Superior temporal gyrus (tissue), 1 donor: Measurements from ENCODE around the gene CLN3.
"Not testable (repeated sequence)": the region's sequence is repeated elsewhere in the genome, so short reads cannot be mapped to it uniquely, and the experiment has no call there.

Experiments
- DNase-seq: peaks from one replicate; pipeline ENCODE4 v3.0.0-alpha.2; 2016; ENCODE audit errors: extremely low spot score

Gene CLN3

DNA sequence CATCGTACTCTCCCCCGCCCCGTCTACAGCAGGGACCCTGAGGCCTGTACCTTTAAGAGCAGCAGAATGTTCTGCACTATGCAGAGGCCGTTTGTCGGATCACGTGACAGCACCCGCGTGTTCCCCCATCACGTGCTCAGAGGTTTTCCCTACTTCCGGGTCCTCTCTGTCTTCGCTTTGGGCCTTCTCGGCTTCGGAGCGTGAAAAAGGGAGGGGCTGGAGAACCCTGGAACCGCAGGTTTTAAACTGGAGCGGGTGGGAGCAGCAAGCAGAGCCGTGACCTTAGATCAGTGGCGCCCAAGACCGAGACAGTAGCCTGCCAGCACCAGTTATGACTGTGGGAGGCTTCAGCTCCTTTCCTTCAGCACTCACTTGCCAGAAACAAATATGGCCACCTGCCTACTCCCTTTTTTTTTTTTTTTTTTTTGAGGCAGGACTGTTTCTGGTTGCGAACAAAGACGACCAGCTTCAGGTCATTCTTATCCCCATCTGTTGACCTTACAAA lies at the start of gene CLN3:
Gene CLN3 (minus strand): TSS at position 105 of the 505 bp plus-strand sequence. CDS start 315 bp downstream, outside the sequence.
- DNase-seq, result peak; percentile 98

DNA sequence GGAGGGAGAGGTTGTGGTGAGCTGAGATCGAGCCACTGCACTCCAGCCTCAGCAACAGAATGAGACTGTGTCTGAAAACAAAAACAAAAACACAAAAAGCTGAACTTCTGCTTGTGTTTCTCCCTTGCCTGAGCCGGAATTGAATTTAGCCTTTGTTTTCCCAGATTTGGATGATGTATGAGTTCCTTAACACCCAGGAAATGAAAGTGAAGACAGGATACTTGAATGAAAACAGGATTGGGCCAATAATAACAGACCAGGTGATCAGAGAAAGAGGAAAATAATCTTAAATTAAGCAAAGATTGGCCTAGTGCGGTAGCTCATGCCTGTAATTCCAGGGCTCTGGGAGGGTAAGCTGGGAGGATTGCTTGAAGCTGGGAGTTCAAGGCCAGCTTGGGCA lies 48.5 kb upstream of the CLN3 start:
- DNase-seq, result no peak

DNA sequence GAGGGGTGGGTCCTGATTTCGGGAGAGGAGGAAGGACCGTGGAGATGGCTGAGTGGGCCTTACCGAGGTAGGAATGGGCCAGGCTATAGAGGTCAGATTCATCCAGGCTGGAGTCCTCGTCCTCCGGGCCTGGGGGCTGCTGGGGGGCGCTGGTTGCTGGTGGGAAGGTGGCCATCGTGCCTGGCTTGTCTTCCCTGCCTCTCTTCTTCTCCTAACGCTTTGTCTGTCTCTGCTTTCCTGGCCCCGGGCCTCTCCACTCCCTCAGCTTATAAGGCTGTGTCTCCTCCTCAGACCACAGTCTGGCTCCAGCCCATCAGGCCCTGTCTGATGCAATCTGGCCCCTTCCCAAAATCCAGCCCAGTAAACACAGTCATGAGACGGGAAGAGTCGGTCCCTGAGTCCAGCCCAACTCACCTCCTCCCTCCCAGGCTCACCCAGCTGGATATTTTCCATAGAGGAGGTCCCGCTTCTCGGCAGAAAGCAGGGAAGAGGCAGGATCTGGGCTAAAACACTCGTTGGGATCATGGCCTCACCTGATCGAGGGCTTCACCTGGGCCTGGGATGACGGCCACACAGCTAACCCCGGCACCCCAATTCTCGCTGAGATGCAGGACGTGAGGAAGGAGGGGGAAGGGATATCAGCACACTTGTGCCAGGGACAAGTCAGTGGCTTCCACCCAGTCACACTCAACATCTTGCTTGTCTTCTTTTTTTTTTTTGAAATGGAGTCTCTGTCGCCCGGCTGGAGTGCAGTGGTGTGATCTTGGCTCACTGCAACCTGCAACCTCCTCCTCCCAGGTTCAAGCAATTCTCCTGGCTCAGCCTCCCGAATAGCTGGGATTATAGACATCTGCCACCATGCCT lies 47.1 kb upstream of the CLN3 start, which contains the start of gene NUPR1:
Gene NUPR1 (minus strand): TSS at position 242 of the 864 bp plus-strand sequence. CDS start 67 bp downstream, at position 175.
- peak; percentile 51 for DNase-seq

DNA sequence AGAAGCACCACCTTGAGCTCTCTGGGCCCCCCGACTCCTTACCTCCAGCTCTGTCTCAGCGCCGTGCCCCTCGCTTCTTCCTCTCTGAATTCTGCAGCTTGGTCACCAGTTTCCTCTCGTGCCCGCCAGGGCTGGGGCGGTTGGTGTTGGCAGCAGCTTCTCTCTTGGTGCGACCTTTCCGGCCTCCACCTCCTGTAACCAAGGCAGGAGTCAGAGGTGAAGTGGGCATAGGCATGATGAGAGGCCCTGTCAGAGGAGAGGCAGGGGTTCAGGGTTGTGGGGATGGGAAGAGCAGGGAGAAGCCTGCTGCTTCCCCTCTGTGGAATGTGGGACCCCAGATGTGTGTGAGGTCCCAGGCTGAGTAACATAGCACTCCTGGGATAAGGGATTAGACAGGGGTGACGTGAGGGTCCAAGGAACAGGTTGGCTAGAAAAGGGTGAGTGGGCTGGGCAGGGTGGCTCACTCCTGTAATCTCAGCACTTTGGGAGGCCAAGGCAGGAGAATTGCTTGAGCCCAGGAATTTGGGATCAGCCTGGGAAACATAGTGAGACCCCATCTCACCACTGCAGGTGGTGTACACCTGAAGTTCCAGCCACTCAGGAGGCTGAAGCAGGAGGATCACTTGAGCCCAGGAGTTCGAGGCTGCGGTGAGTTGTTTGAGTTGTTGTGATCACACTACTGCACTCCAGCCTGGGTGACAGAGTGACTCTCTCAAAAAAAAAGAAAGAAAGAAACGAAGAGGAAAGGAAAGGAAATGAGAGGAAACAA lies 46.3 kb upstream of the CLN3 start:
- no peak for DNase-seq

DNA sequence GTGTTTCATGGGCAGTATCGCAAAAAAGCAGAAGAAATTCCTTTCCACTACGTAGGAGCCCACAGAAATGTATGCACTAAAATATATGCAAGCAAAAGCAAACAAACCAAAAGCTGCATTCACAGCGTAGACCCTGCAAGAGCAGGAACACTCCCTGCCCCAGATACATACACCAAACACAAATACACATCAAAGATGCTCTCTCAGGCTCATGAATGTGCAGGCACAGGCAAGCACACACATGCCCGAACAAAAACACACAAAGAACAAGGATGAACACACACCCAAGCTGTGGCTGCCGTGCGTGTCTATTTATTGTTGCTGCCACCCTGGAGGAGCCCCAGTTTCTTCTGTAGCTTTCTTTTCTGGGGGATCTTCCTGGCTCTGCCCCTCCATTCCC lies 45.2 kb upstream of the CLN3 start:
- DNase-seq, result no peak

DNA sequence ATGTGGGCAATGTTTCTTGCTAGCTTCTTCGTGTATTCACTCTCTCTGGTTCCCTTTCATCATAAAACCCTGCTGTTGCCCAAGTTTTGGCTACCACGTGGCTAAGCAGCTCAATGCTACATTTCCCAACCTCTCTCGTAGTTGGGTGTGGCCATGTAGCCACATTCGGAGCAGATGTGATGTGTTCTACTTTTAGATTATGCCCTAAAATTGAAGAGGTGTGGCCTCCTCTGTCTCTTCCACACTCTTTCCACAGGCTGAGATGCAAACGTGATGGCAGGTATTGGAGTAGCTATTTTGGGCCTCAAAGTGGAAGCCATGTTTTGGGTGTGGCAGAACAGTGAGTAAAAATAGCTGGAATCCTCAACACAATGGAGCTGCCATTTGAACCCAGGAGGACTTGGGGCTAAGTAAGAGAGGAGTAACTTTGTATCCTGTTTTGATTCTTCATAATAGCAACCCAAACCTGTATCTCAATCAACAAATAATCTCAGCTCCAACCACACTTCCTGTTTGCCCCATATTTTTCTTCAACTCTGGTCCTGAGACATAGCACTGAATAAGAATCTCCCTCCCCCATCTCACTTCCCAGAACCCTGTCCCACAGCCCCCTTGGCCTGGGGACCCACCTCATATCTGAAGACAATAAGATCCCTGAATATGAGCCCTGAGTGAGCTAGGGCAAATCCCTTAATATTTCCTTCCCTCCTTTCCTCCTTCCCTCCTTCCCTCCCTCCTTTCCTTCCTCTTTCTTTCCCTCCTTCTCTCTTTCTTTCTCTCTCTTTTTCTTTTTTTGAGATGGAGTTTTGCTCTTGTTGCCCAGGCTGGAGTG lies 42.9 kb upstream of the CLN3 start:
- no peak for DNase-seq

DNA sequence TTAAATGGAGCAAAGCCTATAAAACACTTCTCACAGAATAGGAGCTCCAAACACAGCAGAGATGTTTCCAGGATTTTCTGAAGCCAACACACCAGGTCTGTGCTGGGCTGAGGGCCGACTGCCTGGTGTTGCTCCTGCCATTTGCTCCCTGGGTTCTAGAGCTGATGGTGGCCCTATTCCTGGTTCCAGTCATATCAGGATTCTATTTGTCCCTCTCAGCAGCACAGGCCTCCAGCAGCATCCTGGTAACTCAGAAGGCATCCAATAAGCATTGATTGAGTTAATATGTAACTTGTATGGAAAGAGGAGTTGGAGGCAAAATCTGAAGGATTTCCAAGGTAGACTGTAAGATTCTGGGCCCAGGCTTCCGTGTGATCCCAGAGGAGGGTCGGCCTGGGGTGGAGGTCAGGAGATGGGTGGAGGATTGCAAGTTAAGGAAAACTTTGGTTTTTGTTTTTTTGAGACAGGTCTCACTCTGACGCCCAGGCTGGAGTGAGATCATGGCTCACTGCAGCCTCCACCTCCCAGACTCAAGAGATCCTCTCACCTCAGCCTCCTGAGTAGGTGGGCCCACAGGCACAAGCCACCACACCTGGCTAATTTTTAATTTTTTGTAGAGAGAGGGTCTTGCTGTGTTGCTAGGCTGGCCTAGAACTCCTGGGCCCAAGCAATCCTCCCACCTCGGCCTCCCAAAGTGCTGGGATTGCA lies 41.2 kb upstream of the CLN3 start:
- DNase-seq, result no peak

DNA sequence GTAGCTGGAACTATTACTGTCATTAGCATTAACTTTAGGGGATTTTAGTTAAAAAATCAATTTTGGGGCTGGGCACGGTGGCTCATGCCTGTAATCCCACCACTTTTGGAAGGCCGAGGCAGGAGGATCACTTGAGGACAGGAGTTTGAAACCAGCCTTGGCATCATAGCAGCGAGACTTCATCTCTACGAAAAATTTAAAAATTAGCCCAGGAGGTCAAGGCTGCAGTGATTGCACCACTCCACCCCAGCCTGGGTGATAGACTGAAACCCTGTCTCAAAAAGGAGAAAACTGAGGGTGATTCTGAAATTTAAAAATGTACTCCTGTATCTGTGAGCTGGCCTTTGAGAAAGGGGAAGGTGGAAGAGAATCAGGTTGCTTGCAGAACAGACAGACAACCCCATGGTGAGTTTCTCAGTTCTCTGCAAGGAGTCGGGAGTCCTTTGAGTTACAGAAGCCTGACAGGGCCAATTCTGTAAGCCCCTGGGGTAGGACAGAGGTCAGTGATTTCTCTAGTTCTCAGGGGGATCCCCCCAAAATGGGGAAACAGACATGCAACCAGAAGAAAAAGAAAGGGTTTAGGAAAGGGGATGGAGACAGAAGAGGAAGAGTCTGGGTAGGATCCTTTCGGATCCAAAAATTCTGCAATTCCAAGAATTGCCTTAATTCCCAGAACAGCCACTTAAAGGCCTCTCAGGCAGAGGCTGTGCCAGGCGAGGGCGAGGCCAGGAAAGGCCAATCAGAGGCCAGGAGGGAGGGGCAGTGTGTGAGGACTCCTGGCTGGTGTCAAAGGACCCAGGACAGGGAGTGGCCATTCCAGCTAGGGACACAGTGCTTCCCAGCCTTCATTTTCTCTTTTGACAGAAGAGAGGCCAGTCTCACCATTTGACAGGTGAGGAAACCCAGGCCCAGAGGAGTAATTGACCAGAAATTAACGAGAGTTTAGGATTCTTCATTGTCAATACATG lies 40.2 kb upstream of the CLN3 start:
- no peak for DNase-seq

DNA sequence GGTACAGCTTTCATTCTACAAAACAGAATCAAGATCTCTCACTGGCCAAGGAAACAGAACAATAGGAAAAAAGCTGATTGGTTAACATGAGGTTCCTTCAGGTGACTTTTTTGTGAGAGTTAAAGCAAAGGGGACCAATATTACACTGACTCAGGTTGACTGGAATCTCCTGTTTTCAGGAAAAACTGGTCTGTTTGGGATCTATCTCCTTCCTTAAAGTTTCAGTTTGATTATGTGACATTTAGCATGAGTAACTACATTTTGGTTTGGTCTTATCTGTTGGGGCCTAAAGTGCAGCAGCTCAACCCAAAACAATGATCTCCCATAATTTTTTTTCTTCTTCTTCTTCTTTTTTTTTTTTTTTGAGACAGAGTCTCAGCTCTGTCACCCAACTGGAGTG lies 37.2 kb upstream of the CLN3 start:
- DNase-seq, result no peak

DNA sequence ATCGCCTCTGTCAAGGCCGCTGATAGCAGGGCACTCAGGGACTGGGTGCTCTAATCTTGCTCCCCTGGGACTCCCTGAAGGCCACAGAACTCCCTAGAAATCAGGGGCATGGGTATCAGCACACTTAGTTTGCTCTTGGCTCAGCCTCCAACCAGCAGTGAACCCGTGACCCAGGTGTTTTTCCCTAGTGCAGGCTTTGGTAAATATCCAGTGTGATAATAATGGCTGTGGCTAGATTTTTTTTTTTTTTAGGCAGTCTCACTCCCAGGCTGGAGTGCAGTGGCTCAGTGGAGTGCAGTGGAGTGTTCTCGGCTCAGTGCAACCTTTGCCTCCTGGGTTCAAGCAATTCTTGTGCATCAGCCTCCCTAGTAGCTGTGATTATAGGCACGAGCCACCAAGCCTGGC lies 36.6 kb upstream of the CLN3 start:
- DNase-seq, result no peak

DNA sequence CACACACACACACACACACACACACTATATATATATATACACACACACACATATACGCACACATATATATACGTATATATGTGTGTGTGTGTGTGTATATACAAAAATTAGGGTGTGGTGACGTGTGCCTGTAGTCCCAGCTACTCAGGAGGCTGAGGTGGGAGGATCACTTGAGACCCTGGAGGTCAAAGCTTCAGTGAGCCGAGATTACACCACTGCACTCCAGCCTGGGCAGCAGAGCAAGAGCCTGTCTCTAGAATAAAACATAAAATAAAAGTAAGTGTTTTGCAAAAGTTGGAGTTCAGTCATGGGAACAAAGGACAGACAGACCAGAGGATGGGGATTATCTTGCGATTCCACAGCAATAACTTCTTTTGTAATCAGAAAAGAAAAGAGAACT lies 36.1 kb upstream of the CLN3 start:
- DNase-seq, result no peak

DNA sequence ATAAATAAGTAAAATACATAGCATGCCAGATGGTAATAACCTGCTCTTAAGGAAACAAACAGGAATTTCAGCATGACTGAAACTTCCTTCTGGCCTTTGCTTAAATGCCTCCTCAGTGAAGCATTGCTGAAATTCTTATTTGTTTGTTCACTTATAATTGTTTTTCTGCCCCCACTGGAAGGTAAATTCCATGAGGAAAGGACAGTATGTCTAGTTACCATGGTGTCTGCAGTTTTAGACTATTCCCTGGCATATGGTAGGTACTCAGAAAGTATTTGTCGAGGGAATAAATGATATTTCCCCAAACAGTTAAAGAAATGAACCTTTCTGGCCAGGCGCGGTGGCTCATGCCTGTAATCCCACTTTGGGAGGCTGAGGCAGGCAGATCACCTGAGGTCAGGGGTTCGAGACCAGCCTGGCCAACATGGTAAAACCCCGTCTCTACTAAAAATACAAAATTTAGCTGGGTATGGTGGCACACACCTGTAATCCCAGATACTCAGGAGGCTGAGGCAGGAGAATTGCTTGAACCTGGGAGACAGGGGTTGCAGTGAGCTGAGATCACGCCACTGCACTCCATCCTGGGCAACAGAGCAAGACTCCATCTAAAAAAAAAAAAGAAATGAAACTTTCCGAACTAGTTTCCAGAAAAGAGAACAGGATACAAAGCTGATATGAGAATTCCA lies 35.4 kb upstream of the CLN3 start:
- DNase-seq, result not testable (repeated sequence)

DNA sequence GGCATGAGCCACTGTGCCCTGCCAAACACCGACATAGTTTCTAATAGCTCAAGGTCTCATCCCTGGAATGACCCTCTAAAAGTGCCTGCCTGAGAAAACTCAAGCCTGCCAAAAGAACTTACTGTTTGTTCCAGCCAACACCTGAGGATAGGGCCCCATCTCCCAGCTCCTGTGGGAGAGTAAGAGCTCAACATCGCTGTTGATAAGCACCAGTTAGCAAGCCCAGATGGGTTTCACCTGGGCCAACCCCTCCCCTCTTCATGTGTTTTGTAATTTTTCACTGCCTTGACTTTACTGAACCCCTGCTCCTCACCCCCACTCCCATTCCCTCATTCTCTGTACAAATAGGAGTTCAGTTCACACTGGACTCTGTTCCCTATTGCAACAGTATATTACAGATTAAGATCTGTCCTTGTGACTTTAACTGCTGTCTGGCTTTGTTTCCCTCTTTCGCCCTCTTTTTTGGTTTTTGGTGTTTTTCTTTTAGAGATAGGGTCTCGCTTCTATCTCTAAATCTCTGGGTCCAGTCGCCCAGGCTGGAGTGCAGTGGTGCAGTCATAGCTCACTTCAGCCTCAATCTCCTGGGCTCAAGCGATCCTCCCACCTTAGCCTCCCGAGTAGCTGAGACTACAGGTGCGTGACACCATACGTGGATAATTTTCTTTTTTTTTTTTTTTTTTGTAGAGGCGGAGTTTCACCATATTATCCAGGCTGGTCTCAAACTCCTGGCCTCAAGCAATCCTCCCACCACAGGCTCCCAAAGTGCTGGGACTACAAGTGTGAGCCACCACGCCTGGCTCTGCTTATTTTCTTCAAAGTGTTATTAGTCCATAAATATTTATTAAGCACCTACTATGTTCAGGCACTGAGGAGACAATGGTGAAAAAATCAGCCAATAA lies 34.6 kb upstream of the CLN3 start:
- DNase-seq, result no peak

DNA sequence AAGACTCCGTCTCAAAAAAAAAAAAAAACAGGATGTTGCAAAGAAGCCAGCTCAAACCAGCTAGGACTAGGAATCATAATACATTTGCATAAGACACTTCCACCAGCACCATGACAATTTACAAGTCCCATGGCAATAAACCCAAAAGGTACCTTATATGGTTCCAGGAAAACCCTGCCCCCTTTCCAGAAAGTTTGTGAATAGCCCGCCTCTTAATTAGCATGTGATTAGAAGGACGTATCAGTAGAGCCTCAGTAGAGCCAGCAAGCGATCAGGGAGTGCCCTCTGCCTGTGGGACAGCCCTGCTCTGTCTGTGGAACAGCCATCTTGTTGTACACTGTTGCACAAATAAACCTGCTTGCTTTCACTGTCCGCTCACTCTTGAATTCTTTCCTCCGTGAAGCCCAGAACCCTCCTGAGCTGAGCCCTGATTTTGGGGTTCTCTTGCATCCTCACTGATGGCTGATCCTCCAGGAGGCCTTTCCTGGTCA lies 32.9 kb upstream of the CLN3 start:
- no peak for DNase-seq

DNA sequence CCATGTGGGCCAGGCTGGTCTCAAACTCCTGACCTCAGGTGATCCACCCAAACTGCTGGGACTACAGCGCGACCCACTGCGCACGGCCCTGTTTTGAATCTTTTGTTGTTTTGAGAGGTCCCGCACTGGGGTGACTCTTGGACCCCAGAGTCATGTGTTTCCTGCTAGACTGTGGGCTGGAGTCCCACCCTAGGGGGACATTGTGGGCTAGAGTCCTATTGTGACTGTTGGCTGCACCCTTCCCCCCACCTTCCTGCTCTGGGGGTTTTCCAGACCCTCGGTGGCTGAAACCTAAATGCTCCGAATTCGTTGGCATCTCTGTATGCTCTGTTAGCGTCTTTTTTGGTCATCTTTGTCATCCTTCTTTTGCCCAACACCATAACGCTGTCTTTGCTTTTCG lies 30.9 kb upstream of the CLN3 start:
- no peak for DNase-seq

DNA sequence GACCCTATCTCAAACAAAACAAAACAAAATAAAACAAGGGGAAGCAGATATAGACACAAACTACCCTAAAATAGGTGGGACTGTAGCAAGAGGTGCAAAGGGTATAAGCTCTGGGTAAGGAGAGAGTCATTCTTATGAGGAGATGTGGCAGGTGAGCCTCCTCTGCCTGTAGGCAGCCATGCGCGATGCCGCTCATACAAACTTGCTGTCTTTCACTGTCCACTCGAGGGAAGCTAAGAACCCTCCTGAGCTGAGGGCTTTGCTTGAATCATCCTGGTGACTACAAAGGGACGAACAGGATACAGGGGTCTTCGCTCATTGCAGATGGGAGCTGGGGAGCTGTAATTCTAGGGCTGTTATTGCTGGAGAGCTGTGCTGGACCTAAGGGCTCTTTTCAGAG lies 29.6 kb upstream of the CLN3 start:
- no peak for DNase-seq

DNA sequence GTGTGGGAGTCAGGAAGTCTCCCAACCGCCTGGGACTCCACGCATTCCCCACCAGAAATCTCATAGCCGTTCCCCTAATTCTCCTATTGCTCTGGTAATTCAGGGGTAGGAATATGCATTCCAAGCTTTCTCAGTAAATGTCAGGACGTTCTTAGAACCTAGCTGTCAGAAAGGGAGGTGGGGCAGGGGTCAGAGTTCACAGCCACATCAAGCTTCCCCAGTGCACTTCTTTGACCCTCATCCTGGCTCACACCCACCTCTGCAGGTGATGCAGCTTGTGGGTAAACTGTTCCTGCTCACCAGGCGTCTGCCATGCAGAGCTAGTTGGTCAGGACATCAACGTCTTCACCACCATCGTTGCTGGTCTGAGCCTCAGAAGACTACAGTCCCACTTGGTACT lies 28.8 kb upstream of the CLN3 start:
- no peak for DNase-seq

DNA sequence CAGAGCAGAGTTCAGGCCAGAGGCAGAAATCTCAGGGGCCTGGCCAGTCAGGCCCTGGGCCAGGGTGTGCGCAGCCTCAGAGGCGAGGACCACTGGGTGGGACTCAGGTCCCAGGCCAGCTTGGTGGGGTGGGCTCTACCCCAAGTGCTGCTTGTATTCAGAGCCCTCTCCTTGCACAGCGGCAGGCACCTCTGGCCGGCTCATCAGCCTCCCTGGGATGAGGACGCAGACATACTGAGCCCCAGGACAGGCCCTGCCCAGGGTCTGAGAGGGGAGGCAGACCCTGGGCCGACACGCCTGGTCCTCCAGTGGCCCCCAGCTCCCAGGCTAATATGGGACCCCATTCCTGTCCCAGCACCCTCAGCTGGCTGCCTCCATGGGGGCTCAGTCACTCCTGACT lies 22.4 kb upstream of the CLN3 start:
- no peak for DNase-seq
